CD1c-positive myeloid dendritic cell (primary cell): Measurements from ENCODE around the gene KPNA6.
"Not testable (repeated sequence)": the region's sequence is repeated elsewhere in the genome, so short reads cannot be mapped to it uniquely, and the experiment has no call there.

Source experiments
- DNase-seq: peaks from one replicate; pipeline ENCODE4 v3.0.0-alpha.2; 2016; ENCODE audit errors: extremely low spot score

The KPNA6 gene

GRCh38 chr1:32142446-32143301 is 34.8 kb downstream of the KPNA6 start:
- no peak for DNase-seq

- DNase-seq: not testable (repeated sequence)
These were observed 35.4 kb downstream of the KPNA6 start for GRCh38 chr1:32143302-32143695.

- DNase-seq: no peak
These were observed 36.2 kb downstream of the KPNA6 start for GRCh38 chr1:32144033-32144432.

GRCh38 chr1:32147799-32148198 is 39.9 kb downstream of the KPNA6 start:
- DNase-seq: not testable (repeated sequence)

GRCh38 chr1:32150847-32151246 is 43.0 kb downstream of the KPNA6 start:
- no peak for DNase-seq

- no peak for DNase-seq
These were observed 43.5 kb downstream of the KPNA6 start for GRCh38 chr1:32151319-32151787.

GRCh38 chr1:32159189-32159588 is 51.3 kb downstream of the KPNA6 start:
- DNase-seq: no peak

- no peak for DNase-seq
These were observed 55.5 kb downstream of the KPNA6 start for GRCh38 chr1:32163405-32163804.

GRCh38 chr1:32165633-32166032 is 57.8 kb downstream of the KPNA6 start:
- DNase-seq: not testable (repeated sequence)

GRCh38 chr1:32170991-32171390 is 63.1 kb downstream of the KPNA6 start:
- no peak for DNase-seq

GRCh38 chr1:32172621-32173245 is 64.9 kb downstream of the KPNA6 start:
- DNase-seq: no peak

- no peak for DNase-seq
These were observed 70.7 kb downstream of the KPNA6 start for GRCh38 chr1:32178380-32179192.

GRCh38 chr1:32179193-32179442 is 71.3 kb downstream of the KPNA6 start:
- DNase-seq: no peak

GRCh38 chr1:32179443-32180185 is 71.8 kb downstream of the KPNA6 start, which contains the start of gene TXLNA:
TSS of gene TXLNA (plus strand) at chr1:32179675. CDS start at chr1:32180346, 671 bp downstream.
- peak; percentile 96 for DNase-seq

GRCh38 chr1:32180186-32181060 is 72.6 kb downstream of the KPNA6 start:
- peak; percentile 41 for DNase-seq

GRCh38 chr1:32181065-32181464 is 73.2 kb downstream of the KPNA6 start:
- no peak for DNase-seq

- no peak for DNase-seq
These were observed 73.7 kb downstream of the KPNA6 start for GRCh38 chr1:32181563-32181962.

GRCh38 chr1:32182060-32182459 is 74.2 kb downstream of the KPNA6 start:
- no peak for DNase-seq

GRCh38 chr1:32184650-32185049 is 76.8 kb downstream of the KPNA6 start:
- peak; percentile 36 for DNase-seq

- DNase-seq: no peak
These were observed 78.2 kb downstream of the KPNA6 start for GRCh38 chr1:32186077-32186476.

GRCh38 chr1:32186491-32186890 is 78.6 kb downstream of the KPNA6 start:
- DNase-seq: no peak
